ENCODE data around the gene H3-3A. TPM values are rescaled to one million over a fixed set of nuclear protein-coding genes. Genes with fewer than 3 reads are reported as not detected.

The H3-3A gene
- total and polyA plus RNA-seq, 8 donors, result 122 to 427 (median 237) TPM

GRCh38 chr1:226048886-226049285, 13.6 kb upstream of the H3-3A start:
- Histone ChIP-seq H3K27ac (no peak overlapping the region), H3K4me3 (no peak overlapping the region), H3K36me3 (no peaks in the 10 kb centered on the region), H3K4me1 (no peaks in the 10 kb centered on the region), H3K27me3 (no peaks in the 10 kb centered on the region), H3K9me3 (no peaks in the 10 kb centered on the region)
- DNase-seq (no peak), ATAC-seq (no peak), FAIRE-seq (no peak)
- 95 to 98% methylated on average over 1 of the region's 1 CpG for WGBS, 2 donors
- no peak for TF ChIP-seq CTCF (IDR thresholded peaks at IDR 0.05)
- intact Hi-C loops (cut with DNase I), result no loop called here

DNA sequence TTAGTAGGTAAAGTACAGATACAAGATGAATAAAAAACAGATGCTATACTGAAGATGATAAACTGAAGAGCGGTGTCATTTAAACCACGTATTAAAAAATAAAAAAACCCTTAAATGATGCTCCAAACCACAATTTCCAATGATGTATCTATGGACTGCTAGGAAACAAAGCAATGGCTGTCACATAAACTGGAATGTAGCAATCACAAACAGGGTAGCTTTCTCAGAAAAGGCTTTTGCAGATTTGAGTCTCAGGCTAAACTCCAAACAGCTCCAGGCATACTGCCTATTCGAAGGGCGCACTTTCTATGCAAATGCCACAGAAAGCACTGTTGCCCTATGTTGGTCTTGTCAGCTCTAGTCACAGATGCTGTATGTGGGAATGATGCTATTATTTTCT, 12.4 kb upstream of the H3-3A start:
- DNase-seq, result no peak
- no peak overlapping the region for H3K4me3 ChIP-seq
- no peak for ATAC-seq
- no peaks in the 10 kb centered on the region for H3K27me3 ChIP-seq
- H3K36me3 ChIP-seq, result no peaks in the 10 kb centered on the region
- 94 to 98% methylated on average over 4 of the region's 4 CpGs for WGBS, 2 donors
- TF ChIP-seq CTCF (IDR thresholded peaks at IDR 0.05), result no peak
- H3K9me3 ChIP-seq, result no peaks in the 10 kb centered on the region
- intact Hi-C loops (cut with DNase I), result loop anchor here in 1 of 3 donors (10.0 kb wide), 1 partner anchor 45 kb away; no protein-coding TSS in a partner anchor
- no peaks in the 10 kb centered on the region for H3K4me1 ChIP-seq
- no peak for FAIRE-seq
- H3K27ac ChIP-seq, result no peak overlapping the region

DNA sequence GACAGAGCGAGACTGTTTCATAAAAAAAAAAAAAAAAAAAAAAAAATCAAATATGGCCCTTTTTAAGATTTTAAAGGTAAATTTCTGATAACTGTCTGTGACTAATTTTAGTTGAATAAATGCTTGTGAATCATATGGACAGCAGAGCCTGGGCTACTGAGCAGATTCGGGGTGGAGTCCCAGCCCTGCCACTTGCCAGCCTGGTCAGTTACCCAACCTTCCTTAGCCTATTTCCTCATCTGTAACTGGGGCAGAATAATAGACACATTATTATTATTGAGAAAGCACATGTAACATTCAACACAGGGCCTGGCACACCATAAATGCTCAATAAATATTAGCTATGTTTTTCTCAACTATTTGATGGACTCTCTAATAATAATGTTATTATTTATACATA, 11.2 kb upstream of the H3-3A start:
- intact Hi-C loops (cut with DNase I), result loop anchor here in 1 of 3 donors (10.0 kb wide), 1 partner anchor 47 kb away; no protein-coding TSS in a partner anchor

GRCh38 chr1:226052061-226052460, 10.5 kb upstream of the H3-3A start:
- DNase-seq (no peak), ATAC-seq (no peak), FAIRE-seq (no peak)
- no peak for TF ChIP-seq CTCF (IDR thresholded peaks at IDR 0.05)
- Histone ChIP-seq H3K27me3 (no peaks in the 10 kb centered on the region), H3K27ac (no peak overlapping the region), H3K36me3 (no peaks in the 10 kb centered on the region), H3K4me1 (no peaks in the 10 kb centered on the region), H3K4me3 (no peak overlapping the region), H3K9me3 (no peaks in the 10 kb centered on the region)
- WGBS, 2 donors, result 96 to 100% methylated on average over 1 of the region's 1 CpG
- intact Hi-C loops (cut with DNase I), result loop anchor here in 1 of 3 donors (10.0 kb wide), 1 partner anchor 47 kb away; no protein-coding TSS in a partner anchor

More for the DNA sequence above, 11.2 kb upstream of the H3-3A start:
- DNase-seq (no peak), FAIRE-seq (no peak), ATAC-seq (no peak)
- 83 to 92% methylated on average over 2 of the region's 2 CpGs for WGBS, 2 donors
- Histone ChIP-seq H3K4me1 (no peaks in the 10 kb centered on the region), H3K9me3 (no peaks in the 10 kb centered on the region), H3K36me3 (no peaks in the 10 kb centered on the region), H3K4me3 (no peak overlapping the region), H3K27ac (no peak overlapping the region), H3K27me3 (no peaks in the 10 kb centered on the region)
- no peak for TF ChIP-seq CTCF (IDR thresholded peaks at IDR 0.05)

DNA sequence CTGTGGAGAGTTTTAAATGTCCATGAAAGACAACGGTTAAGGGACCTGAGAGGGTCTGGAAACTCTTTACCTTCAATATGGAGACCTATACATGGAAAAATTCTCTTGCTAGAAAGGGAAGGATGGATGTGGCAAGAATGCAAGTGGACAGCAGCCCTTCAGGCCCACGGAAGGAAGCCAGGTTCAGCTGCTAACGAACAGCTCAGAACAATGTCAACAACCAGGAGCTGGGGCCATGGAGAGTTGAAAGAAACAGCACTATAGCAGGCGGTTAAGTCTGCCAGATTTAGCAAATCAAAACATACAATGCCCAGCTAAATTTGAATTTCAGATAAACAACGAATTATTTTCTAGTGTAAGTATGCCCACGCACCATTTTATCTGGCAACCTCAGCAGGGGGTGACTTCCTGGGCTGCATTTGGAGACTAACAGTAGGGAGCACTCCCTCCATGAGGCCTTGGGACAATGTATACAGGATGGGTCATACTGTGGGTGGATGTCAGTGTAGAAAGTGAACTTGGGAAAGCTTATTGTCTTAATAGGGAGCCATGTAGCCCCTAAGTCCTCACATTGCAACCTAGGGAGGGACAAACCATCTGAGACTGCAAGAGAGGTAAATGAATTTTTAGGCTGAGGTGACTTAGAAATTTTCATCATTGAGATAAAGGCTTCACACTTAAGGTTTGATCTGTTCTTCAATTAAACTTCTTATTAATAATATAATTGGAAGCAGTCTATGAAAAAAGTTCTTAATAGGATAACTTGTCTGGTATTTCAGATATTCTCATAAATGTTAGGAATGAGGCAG, 7.8 kb upstream of the H3-3A start:
- H3K27me3 ChIP-seq, result no peaks in the 10 kb centered on the region
- no peaks in the 10 kb centered on the region for H3K36me3 ChIP-seq
- no peak for FAIRE-seq
- no peak for DNase-seq
- no peaks in the 10 kb centered on the region for H3K4me1 ChIP-seq
- no peak overlapping the region for H3K27ac ChIP-seq
- no peak overlapping the region for H3K4me3 ChIP-seq
- intact Hi-C loops (cut with DNase I), result loop anchor here in 1 of 3 donors (10.0 kb wide), 1 partner anchor 50 kb away; no protein-coding TSS in a partner anchor
- ATAC-seq, result no peak
- no peak for TF ChIP-seq CTCF (IDR thresholded peaks at IDR 0.05)
- no peaks in the 10 kb centered on the region for H3K9me3 ChIP-seq
- WGBS, 2 donors, result 64 to 66% methylated on average over 6 of the region's 6 CpGs

Measured in pancreas (tissue), 10 donors.